ENCODE measurements around the gene ARHGAP15.

The ARHGAP15 gene

DNA sequence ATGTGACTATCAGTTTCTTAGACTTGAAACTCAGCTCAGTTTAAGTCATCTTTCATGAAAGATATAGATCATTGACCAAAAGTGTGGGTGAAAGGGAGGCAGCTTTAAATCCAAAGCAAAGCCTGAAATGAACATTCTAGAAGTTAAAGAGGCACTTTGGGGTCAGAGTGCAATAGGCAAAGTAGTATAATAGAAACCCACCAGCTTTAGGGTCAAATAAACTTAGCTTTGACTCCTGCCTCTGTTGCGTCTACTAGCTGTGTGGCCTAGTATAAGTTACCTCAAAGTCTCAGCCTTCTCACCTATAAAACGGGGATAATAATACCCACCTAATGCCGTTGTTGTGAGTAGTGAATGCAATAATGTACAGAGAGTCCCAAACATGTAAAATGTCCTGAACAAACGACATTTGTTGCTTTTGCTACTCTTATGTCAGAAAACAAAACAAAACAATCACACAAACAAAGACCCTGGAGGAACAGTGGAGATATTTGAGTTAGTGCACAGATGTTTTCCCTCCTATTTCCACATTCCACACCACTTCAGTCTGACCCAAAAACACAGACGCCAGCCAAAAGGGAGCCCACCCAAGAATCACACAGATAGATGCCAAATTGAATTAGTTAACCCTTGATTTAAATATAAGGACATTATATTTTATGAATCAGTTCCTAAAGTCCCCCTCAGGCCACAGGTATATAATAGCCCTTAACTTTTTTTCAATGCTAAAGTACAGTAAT is 657.0 kb downstream of the ARHGAP15 start:
- FAIRE-seq (no peak), DNase-seq (ENCODE audit: insufficient read length, low spot score) (no peak)

DNA sequence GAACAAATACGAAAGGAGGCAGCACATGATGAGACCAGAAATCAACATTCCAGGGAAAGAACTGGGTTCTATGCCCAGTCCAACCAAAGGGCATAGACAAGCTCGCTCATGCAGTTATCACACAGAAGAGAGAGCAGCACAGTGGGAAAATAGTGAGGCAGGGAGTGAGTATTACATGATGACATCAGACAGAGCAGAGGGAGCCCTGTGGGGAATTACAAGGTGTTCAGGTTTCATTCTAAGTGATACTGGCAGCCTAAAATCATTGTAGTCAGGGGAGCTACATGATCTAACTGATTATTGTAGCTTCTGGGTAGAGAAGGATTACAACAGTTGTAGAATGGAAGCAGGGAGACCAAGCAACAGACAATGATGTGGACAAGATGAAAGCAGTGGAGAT is 658.5 kb downstream of the ARHGAP15 start:
- DNase-seq (ENCODE audit: insufficient read length, low spot score), result no peak
- FAIRE-seq, result no peak

DNA sequence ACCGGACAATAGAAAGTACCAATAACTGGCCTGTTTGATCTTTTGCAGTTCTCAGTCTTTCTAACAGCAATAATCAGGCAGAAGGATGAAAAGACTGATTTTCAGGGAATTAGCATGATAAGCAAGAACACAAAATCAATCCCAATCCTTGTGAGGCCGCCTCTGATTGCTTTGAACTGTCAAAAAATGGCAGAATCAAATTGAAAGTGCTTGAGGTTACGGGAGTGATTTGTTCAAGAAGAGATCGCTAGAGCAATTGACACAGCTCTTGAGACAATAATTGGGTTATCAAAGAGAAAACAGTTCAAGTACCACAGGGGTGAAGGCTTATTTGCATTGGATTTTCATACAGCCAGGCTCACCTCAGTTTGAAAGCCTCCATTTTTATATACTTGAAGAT is 663.4 kb downstream of the ARHGAP15 start:
- DNase-seq (ENCODE audit: insufficient read length, low spot score) (no peak), FAIRE-seq (no peak)

DNA sequence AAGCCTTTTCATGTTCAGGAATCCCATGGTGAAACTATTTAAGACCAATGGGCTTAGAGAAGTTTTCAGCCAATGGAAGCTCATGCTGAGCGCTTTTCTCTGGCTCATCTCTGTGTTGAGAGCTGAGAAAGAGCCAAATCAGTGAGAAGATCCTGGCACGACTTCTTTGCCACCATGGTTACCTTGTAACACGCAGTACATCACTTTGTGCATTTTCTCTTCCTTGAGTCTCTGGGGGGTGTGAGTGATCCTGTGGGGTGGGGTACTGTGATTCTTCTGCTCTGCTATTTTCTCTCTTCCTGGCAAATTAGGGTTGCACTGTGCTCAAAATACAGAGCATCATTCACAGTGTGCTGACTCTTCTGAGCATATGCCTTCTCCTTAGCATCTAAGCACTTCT is 664.2 kb downstream of the ARHGAP15 start:
- no peak for DNase-seq (ENCODE audit: insufficient read length, low spot score)
- FAIRE-seq, result no peak

DNA sequence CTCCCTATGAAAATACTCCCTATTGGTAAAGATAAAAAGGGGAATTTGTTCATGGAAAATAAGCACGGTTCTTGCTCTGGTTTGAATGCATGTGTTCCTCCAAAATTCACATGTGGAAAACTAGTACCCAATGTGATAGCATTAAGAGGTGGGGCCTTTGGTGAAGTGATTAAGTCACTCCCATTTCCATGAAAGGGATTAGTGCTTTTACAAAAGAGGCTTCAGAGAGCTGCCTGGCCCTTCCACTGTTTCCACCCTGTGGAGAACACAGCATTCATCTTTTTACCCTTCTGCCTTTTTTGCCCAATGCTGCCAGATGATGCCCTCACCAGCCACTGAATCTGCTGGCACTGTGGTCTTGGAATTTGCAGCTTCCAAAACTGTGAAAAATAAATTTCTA is 666.8 kb downstream of the ARHGAP15 start:
- no peak for DNase-seq (ENCODE audit: insufficient read length, low spot score)
- no peak for FAIRE-seq

DNA sequence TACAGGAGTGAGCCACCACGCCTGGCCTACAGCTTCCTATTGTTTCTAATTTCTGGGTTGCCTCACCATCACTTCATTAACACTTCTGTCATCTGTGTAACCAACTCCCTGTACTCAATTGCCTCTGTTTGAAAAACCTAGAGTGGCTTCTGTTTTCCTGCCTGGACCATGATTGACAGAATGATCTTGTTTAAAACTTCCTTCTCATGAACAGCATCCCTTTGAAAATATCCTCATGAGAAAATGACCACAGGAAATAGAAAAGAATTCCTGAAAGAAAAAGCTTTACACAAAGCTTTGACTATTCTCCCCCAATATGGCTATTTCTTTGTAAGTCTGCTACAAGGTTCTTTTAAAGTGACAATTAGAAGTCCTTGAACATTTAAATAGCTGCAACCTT is 672.3 kb downstream of the ARHGAP15 start:
- no peak for DNase-seq (ENCODE audit: insufficient read length, low spot score)
- no peak for FAIRE-seq

DNA sequence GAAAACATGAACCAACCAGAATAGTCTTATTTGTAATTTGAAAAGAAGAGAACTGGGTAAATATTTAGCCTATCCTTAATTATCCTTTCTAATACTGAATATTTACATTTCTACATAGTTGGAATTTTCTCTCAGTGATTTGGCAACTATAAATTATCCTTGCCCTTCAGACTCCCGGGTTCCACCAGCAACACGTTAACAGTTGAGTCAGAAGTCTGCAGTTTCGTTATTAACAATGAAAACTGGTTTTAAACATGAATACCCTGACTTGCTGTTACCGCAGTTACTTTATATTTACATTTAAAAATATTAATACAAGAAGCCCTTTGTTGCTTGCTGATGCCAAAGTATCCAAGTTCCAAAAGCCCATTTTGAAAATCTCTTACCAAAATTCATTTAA is 673.0 kb downstream of the ARHGAP15 start:
- peak; percentile 34 for DNase-seq (ENCODE audit: insufficient read length, low spot score)
- FAIRE-seq, result no peak

DNA sequence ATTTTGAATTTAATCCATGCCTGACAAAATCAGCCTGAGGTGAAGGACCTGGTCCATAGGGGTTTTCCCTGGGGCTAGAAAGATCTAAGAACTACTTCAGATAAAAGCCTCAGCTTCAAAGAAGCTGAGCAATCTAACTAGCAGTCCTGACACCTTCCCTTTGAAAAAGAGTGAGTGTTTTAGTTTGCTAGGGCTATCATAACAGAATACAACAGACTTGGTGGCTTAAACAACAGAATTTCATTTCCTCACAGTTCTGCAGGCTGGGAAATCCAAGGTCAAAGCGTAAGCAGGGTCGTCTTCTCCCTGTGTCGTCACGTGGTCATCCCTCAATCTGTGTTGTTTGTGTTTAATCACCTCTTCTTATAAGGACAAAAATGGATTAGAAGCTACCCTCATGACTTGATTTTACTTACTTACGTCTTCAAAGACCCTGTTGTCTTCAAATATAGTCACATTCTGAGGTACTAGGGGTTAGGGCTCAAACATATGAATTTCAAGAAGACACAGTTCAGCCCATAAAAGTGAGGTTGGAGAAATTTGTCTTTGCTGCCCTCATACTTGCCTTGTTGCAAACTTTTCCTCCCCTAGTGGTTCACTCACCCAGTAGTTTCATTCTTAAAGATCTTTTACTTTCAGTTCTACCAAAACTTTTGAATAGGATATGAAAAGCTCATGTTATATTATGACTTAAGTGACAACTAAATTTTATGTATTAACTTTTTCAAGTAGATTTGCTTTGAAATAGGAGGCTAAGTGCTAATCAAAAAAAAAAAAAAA is 673.8 kb downstream of the ARHGAP15 start:
- DNase-seq (ENCODE audit: insufficient read length, low spot score) (no peak), FAIRE-seq (no peak)

DNA sequence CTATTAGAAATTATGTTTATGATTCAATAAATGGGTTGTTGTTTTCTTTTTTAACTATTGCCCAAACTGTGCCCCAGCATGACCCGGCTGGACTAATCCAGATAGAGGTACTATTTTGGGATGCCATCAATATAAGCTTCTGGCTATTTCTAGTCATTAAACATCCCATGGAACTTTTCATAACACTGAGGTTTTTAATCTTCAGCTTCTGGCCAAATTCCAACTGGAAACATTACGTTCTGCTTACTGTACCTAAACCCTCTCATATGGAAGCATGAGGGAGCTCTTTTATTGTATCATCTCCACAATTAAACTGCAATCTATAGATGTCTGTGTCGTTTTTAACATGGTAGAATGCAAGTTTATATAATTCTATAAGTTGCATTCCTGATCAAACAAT is 674.7 kb downstream of the ARHGAP15 start:
- no peak for DNase-seq (ENCODE audit: insufficient read length, low spot score)
- no peak for FAIRE-seq

DNA sequence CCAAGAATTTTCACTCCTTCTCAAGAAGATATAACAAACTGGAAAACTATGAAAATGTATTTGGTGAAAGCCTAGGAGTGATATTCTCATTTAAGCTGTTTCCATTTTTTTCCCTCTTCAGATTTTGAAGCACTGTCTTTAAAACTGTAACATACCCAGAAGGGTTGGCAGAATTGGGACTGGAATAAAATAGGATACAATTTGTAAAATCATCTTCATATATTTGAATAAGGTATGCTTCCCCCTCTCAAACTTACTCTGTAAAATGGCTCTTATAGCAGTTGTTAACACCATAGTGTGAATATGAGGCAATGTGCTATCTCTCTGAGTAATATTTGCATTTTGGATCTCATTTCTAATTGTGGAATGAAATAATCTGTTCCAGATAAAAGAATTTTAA is 676.4 kb downstream of the ARHGAP15 start:
- DNase-seq (ENCODE audit: insufficient read length, low spot score), result no peak
- FAIRE-seq, result no peak

DNA sequence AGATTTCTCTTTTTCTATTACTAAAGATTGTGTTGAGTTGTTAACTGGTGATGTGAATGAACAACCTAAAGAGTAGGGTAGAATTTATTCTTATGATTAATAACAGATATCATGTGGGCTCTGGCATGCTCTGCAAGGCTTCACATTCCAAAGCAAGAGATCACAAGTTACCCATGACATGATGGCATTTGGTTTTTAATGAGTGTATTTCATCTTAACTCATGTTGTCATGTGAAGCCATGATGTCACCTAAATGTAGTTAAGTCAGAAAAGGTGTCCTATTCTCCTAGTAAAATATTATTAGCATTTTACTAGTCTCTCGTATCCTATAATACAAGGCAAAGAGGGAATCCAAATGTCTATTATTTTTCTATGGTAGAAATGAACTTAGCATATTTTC is 678.0 kb downstream of the ARHGAP15 start:
- no peak for FAIRE-seq
- DNase-seq (ENCODE audit: insufficient read length, low spot score), result no peak

DNA sequence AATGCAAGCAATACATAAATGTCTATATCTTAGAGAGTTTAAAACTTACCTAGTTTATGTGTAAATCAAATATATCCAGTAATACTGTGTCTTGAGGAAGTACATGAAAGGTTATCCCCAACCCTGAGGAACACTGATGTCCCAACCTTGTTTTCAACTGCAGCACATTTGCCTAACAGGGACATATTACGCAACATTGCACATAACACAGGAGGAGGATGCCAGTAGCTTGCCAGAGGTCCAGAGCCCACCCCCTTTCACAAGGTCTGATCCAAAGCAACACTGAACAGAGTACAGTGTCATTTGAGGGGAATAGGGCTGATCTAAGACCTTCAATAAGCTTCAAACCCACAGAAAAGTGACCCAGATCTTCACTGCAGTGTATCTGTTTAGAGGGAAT is 678.5 kb downstream of the ARHGAP15 start:
- FAIRE-seq, result no peak
- no peak for DNase-seq (ENCODE audit: insufficient read length, low spot score)

DNA sequence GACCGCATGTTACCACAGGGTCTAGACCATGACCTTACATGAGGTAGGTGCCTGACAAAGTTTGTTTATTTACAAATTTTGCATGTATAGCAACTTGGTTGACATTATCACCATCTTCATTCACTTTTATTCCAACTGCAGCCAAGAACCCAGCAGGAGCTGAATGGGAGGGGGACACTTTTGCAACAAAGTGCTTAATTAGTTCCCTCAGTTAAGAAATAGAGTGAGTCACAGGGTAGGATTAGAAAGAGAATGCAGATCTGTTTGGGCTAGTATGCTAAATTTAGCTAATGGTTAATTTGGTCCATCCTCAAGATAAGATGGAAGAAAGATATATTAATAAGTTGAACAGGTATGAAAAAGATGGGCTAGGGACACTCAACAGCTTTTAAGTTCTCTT is 678.9 kb downstream of the ARHGAP15 start:
- FAIRE-seq (no peak), DNase-seq (ENCODE audit: insufficient read length, low spot score) (no peak)

DNA sequence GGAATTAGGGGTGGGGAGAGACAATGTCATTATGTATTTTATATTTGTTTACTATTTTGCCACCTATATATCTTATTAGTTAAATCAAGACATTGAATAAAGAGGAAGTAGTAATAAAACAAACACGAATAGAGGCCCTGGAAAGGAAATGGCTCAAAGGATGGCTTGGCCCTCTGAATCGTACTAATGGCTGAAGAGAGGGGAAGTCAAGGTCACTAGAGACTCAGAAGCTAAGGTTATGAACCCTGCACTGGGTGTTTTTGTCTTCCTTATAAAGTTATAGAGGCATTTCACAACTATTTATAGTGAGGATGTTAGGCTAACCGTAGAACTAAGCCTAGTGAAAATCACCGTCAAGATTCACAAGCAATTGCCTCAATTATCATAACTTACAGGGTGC is 685.9 kb downstream of the ARHGAP15 start:
- DNase-seq (ENCODE audit: insufficient read length, low spot score), result no peak
- no peak for FAIRE-seq

DNA sequence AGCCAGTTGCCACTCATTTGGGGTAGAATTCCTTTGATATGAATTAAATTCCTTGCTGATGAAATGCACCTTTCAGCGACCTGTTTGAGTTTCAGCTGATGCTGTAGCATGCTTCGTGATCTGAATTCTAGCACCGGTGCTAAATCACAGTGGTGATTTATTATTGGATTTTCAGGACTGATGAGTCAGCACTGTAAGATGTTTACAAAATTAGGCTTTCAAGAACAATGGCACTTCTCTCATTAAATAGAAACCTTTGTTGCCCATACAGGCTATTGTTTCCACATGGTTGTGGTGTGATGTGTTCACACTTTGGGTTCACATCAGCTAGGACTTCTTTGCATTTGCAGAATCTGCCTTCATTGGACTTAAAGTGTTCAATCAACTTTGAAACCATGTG is 687.7 kb downstream of the ARHGAP15 start:
- FAIRE-seq (no peak), DNase-seq (ENCODE audit: insufficient read length, low spot score) (no peak)
